BJ (cell line): ENCODE data around the gene PEX1. TPM values are rescaled to one million over a fixed set of nuclear protein-coding genes. Genes with fewer than 3 reads are reported as not detected.
"Not testable (repeated sequence)": the region's sequence is repeated elsewhere in the genome, so short reads cannot be mapped to it uniquely, and the experiment has no call there.

Source experiments
- CTCF ChIA-PET: fragments of 350-600 bp; formaldehyde crosslinking; extraction: SDS; loops from one replicate; lab custom pipeline; 2021; ENCODE audit warnings: antibody characterized with exemption, inconsistent platforms; lab: Yijun Ruan, JAX
- POLR2A ChIA-PET: fragments of 300-600 bp; sonication (Branson Sonifier 250); formaldehyde crosslinking; extraction: SDS; loops from one replicate; lab custom pipeline; 2021; ENCODE audit warnings: antibody characterized with exemption; lab: Charles Lee
- DNase-seq: peaks from one replicate; pipeline ENCODE4 v3.0.0-alpha.2; 2011; ENCODE audit warnings: low read depth
- H3K27me3 ChIP-seq: 2 replicates; pipeline ENCODE4 v1.6.0; 2011; ENCODE audit warnings: low read length; ENCODE audit not compliant: control insufficient read depth, insufficient read depth
- H3K36me3 ChIP-seq: 2 replicates; pipeline ENCODE4 v1.5.1; 2011; ENCODE audit warnings: low read length; ENCODE audit not compliant: control insufficient read depth, insufficient read depth
- H3K4me3 ChIP-seq: 2 replicates; pipeline ENCODE4 v1.5.1; 2011; ENCODE audit warnings: low read depth, mild to moderate bottlenecking, control low read depth, low read length
- polyA plus RNA-seq: library from polyadenylated mRNA; depleted of rRNA; stranded (reverse); fragments of >200 nt; gene quantifications from 2 replicates; pipeline ENCODE4 v1.2.3, GENCODE V29; 2011
- TF ChIP-seq, protein P1 (sequence below): IDR thresholded peaks from 2 replicates; pipeline ENCODE4 v1.5.1; 2011; ENCODE audit warnings: low read depth, mild to moderate bottlenecking, control low read depth, inconsistent platforms, low read length, moderate library complexity; ENCODE audit not compliant: insufficient read depth

Gene PEX1
- polyA plus RNA-seq, 1 experiment: 8.2 TPM

DNA sequence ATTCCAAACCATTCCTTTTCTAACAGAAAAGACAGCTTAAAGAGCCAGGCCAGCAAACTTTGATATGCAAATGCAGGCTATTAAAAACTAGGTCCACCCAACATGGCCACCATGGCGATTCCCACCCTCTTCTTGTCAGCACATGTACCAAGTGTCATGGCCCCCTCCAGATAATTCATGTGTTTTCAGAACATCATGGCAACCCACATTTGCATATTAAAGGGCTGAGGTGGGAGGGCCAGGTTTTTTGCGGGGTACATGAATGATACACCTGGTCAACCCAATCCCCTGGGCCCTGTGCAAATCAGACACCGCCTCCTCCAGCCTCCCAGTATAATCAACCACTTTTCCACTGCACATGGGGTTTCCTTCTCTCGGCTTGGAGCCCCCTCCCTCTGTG lies 49.6 kb downstream of the PEX1 start:
- Histone ChIP-seq H3K27me3 (no peaks in the 10 kb centered on the region), H3K36me3 (no peaks in the 10 kb centered on the region), H3K4me3 (no peak overlapping the region)
- TF ChIP-seq, protein P1, sequence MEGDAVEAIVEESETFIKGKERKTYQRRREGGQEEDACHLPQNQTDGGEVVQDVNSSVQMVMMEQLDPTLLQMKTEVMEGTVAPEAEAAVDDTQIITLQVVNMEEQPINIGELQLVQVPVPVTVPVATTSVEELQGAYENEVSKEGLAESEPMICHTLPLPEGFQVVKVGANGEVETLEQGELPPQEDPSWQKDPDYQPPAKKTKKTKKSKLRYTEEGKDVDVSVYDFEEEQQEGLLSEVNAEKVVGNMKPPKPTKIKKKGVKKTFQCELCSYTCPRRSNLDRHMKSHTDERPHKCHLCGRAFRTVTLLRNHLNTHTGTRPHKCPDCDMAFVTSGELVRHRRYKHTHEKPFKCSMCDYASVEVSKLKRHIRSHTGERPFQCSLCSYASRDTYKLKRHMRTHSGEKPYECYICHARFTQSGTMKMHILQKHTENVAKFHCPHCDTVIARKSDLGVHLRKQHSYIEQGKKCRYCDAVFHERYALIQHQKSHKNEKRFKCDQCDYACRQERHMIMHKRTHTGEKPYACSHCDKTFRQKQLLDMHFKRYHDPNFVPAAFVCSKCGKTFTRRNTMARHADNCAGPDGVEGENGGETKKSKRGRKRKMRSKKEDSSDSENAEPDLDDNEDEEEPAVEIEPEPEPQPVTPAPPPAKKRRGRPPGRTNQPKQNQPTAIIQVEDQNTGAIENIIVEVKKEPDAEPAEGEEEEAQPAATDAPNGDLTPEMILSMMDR: no peak
- ChIA-PET POLR2A (no interaction called here), CTCF (no interaction called here)
- DNase-seq: no peak

- Histone ChIP-seq H3K4me3 (no peak overlapping the region), H3K27me3 (no peaks in the 10 kb centered on the region), H3K36me3 (no peaks in the 10 kb centered on the region)
- TF ChIP-seq, protein P1: no peak
- DNase-seq: no peak
- POLR2A ChIA-PET: no interaction called here
- CTCF ChIA-PET: no interaction called here
These were observed 50.2 kb downstream of the PEX1 start for GRCh38 chr7:92478095-92478494.

DNA sequence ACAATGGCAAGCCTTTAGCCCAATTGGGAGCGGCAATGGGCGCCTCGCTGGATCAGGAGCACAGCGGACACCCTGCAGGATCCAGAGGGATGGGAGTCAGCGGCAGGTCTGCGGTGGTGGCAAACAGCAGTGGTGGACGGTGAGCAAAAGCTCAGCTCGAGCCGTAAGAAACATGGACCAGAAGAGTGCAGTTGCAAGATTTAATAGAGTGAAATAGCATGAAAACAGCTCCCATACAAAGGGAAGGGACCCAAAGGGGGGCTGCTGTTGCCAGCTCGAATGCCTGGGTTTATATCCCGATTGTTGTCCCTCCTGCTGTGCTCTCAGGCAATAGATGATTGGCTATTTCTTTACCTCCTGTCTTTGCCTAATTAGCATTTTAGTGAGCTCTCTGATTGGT lies 50.6 kb downstream of the PEX1 start, which contains the start of gene ERVW-1:
ERVW-1 (minus strand) TSS at position 266 of the 400 bp plus-strand sequence. CDS start 7,565 bp downstream, outside the sequence.
- H3K27me3 ChIP-seq, POLR2A ChIA-PET, H3K36me3 ChIP-seq, H3K4me3 ChIP-seq, DNase-seq, CTCF ChIA-PET: not testable (repeated sequence)

- CTCF ChIA-PET: interaction anchor here (1.0 kb wide), 1 partner anchor 646 kb away, joined by 3 read pairs; no protein-coding TSS in a partner anchor
- H3K4me3 ChIP-seq, POLR2A ChIA-PET: not testable (repeated sequence)
These were observed 52.3 kb downstream of the PEX1 start for GRCh38 chr7:92475851-92476590.

GRCh38 chr7:92475261-92475770 lies 53.0 kb downstream of the PEX1 start:
- H3K4me3 ChIP-seq, POLR2A ChIA-PET, DNase-seq, CTCF ChIA-PET, H3K36me3 ChIP-seq, H3K27me3 ChIP-seq: not testable (repeated sequence)

More at GRCh38 chr7:92475851-92476590, 52.3 kb downstream of the PEX1 start:
- DNase-seq, H3K36me3 ChIP-seq, H3K27me3 ChIP-seq: not testable (repeated sequence)

DNA sequence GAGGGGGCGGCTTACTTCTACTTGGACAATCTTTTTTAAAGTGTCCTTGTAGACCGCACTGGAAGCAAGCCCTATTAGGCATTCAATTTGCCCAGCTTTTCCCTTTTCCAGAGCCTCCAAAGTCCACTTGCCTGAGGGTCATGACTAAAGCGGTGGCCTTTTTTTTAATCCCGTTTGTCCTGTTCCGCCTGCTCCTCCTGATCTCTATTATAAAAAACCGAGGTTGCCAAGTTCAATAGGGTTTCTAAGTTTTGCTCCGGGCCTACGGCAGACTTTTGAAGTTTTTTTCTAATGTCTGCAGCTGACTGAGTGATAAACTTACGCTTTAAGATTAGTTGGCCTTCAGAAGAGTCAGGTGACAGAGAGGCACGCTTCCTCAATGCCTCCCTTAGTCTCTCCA lies 54.3 kb downstream of the PEX1 start:
- CTCF ChIA-PET, POLR2A ChIA-PET, H3K4me3 ChIP-seq, DNase-seq, H3K27me3 ChIP-seq, H3K36me3 ChIP-seq: not testable (repeated sequence)

- POLR2A ChIA-PET, H3K27me3 ChIP-seq, H3K4me3 ChIP-seq, DNase-seq, CTCF ChIA-PET, H3K36me3 ChIP-seq: not testable (repeated sequence)
These were observed 59.7 kb downstream of the PEX1 start for GRCh38 chr7:92468589-92468988.
